ENCODE measurements around the gene ZIC2. TPM values are rescaled to one million over a fixed set of nuclear protein-coding genes. Genes with fewer than 3 reads are reported as not detected.

Gene ZIC2
- polyA plus RNA-seq, 1 donor from 2014 or later: 10.6 TPM

DNA sequence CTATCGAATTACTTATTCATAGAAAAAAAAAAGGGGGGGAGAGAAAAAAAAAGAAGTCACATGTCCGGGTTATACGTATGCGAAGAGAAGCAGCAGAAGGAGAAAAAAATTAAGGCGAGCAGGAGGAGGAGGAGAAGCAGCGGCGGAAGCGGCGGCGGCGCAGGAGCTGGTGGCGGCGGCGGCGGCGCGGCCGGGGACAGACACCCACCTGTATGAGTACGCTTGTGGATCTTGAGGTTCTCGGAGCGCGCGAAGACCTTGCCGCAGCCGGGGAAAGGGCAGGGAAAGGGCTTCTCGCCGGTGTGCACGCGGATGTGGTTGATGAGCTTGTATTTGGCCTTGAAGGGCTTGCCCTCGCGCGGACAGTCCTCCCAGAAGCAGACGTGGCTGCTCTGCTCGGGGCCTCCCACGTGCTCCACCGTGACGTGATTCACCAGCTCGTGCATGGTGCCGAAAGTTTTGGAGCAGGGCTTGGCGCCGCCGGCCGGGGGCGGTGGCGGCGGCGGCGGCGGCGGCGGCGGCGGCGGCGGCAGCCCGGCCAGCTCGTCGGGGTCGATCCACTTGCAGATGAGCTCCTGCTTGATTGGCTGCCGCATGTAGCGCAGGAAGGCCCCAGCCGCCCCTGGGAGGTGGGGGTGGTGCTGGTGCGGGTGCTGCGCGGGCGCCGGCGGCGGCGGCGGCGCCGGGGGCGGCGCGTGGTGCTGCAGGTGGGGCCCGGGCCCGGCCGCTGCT, 11.5 kb upstream of the ZIC2 start:
- Histone ChIP-seq H3K4me2 (ENCODE audit: low read length) (peak overlapping the region; percentile 28), H3K27ac (ENCODE audit: low read length) (peak overlapping the region; percentile 3), H3K79me2 (replicated peaks; ENCODE audit: insufficient read depth, low read length) (peaks cover 83% of the 10 kb centered on the region), H3K4me3 (ENCODE audit: low read length) (peak overlapping the region; percentile 66), H4K20me1 (ENCODE audit: insufficient read depth) (no peaks in the 10 kb centered on the region), H3K27me3 (ENCODE audit: insufficient read depth, low read depth, low read length) (peaks cover 83% of the 10 kb centered on the region), H3K9me2 (ENCODE audit: insufficient read depth, low read length) (no peaks in the 10 kb centered on the region), H3K9me3 (ENCODE audit: low read length) (no peaks in the 10 kb centered on the region), H3K9ac (ENCODE audit: low read length) (peak overlapping the region; percentile 66), H2AFZ (ENCODE audit: low read depth, low read length) (no peak overlapping the region), H3F3A (ENCODE audit: insufficient read depth, low read length, poor library complexity, severe bottlenecking) (peaks cover 5% of the 10 kb centered on the region), H3K36me3 (ENCODE audit: insufficient read depth, low read length) (no peaks in the 10 kb centered on the region)
- no peak for TF ChIP-seq SMC3 (conservative IDR thresholded peaks at IDR 0.05; ENCODE audit: poor library complexity)
- TF ChIP-seq RAD21 (conservative IDR thresholded peaks at IDR 0.05): peak; percentile 10
- peak; percentile 44 for TF ChIP-seq POLR2AphosphoS5 (IDR thresholded peaks at IDR 0.05)
- TF ChIP-seq TAF1 (IDR thresholded peaks at IDR 0.05; ENCODE audit: low read depth): peak; percentile 27
- peak; percentile 25 for TF ChIP-seq MXI1 (conservative IDR thresholded peaks at IDR 0.05; ENCODE audit: poor library complexity, severe bottlenecking)

DNA sequence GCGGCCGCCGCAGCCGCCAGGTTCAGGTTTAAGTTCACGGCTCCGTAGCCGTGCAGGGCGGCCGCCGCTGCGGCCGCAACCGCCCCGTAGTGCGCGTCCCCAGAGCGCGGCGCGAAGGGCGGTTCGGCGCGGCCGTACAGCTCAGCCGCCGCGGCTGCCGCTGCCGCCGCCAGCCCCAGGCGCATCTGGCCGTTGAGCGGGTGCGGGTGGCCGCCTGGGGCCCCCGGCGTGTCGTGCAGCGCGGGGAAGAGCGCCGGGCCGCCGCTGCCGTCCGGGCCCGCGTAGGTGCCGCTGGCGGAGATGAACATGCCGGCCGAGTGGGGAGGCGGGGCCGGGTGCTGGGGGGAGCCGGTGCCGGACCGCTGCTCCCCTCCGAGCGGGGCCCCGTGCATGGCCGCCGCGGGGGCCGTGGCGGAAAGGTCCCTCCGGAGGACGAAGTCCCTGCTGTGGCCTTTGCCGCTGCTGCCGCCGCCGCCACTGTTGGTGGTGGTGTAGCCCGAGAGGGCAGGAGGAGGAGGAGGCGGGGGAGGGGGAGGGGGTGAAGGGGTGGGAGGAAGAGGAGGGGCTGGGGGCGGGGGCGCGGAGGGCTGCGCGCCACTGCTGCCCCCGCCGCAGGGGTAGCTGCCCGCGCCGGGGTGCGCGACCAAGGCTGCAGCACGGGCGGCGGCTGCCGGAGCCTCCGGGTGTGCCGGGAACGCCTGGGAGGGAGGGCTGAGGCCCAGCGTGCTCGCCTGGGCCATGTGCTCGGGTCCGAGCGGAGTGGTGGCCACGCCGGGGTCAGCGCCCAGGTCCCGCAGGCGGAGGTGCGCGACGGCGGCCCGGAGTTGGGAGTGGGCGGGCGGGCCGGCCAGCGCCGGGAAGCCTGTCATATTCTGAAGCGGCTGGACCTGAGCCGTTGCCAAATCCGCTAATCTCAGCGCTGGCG, 10.7 kb upstream of the ZIC2 start:
- H3K9me2 ChIP-seq (ENCODE audit: insufficient read depth, low read length): no peaks in the 10 kb centered on the region
- no peak overlapping the region for H3K27ac ChIP-seq (ENCODE audit: low read length)
- H3K9ac ChIP-seq (ENCODE audit: low read length): peak overlapping the region; percentile 39
- H3K27me3 ChIP-seq (ENCODE audit: insufficient read depth, low read depth, low read length): peaks cover 89% of the 10 kb centered on the region
- peaks cover 82% of the 10 kb centered on the region for H3K79me2 ChIP-seq (replicated peaks; ENCODE audit: insufficient read depth, low read length)
- peaks cover 5% of the 10 kb centered on the region for H3F3A ChIP-seq (ENCODE audit: insufficient read depth, low read length, poor library complexity, severe bottlenecking)
- no peak for TF ChIP-seq EP300 (conservative IDR thresholded peaks at IDR 0.05; ENCODE audit: poor library complexity, severe bottlenecking)
- no peak for TF ChIP-seq RAD21 (conservative IDR thresholded peaks at IDR 0.05)
- no peak for TF ChIP-seq TAF1 (IDR thresholded peaks at IDR 0.05; ENCODE audit: low read depth)
- no peak for TF ChIP-seq EZH2 (IDR thresholded peaks at IDR 0.05; ENCODE audit: borderline replicate concordance, insufficient read depth, low read length, poor library complexity, severe bottlenecking)
- TF ChIP-seq POLR2AphosphoS5 (IDR thresholded peaks at IDR 0.05): no peak
- no peak for TF ChIP-seq MXI1 (conservative IDR thresholded peaks at IDR 0.05; ENCODE audit: poor library complexity, severe bottlenecking)
- TF ChIP-seq SMC3 (conservative IDR thresholded peaks at IDR 0.05; ENCODE audit: poor library complexity): no peak
- TF ChIP-seq, protein P1, sequence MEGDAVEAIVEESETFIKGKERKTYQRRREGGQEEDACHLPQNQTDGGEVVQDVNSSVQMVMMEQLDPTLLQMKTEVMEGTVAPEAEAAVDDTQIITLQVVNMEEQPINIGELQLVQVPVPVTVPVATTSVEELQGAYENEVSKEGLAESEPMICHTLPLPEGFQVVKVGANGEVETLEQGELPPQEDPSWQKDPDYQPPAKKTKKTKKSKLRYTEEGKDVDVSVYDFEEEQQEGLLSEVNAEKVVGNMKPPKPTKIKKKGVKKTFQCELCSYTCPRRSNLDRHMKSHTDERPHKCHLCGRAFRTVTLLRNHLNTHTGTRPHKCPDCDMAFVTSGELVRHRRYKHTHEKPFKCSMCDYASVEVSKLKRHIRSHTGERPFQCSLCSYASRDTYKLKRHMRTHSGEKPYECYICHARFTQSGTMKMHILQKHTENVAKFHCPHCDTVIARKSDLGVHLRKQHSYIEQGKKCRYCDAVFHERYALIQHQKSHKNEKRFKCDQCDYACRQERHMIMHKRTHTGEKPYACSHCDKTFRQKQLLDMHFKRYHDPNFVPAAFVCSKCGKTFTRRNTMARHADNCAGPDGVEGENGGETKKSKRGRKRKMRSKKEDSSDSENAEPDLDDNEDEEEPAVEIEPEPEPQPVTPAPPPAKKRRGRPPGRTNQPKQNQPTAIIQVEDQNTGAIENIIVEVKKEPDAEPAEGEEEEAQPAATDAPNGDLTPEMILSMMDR (IDR thresholded peaks at IDR 0.05; ENCODE audit: poor library complexity, severe bottlenecking): no peak
- TF ChIP-seq, protein P2, sequence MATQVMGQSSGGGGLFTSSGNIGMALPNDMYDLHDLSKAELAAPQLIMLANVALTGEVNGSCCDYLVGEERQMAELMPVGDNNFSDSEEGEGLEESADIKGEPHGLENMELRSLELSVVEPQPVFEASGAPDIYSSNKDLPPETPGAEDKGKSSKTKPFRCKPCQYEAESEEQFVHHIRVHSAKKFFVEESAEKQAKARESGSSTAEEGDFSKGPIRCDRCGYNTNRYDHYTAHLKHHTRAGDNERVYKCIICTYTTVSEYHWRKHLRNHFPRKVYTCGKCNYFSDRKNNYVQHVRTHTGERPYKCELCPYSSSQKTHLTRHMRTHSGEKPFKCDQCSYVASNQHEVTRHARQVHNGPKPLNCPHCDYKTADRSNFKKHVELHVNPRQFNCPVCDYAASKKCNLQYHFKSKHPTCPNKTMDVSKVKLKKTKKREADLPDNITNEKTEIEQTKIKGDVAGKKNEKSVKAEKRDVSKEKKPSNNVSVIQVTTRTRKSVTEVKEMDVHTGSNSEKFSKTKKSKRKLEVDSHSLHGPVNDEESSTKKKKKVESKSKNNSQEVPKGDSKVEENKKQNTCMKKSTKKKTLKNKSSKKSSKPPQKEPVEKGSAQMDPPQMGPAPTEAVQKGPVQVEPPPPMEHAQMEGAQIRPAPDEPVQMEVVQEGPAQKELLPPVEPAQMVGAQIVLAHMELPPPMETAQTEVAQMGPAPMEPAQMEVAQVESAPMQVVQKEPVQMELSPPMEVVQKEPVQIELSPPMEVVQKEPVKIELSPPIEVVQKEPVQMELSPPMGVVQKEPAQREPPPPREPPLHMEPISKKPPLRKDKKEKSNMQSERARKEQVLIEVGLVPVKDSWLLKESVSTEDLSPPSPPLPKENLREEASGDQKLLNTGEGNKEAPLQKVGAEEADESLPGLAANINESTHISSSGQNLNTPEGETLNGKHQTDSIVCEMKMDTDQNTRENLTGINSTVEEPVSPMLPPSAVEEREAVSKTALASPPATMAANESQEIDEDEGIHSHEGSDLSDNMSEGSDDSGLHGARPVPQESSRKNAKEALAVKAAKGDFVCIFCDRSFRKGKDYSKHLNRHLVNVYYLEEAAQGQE (IDR thresholded peaks at IDR 0.05; ENCODE audit: borderline replicate concordance): no peak
- H3K9me3 ChIP-seq (ENCODE audit: low read length): no peaks in the 10 kb centered on the region
- H4K20me1 ChIP-seq (ENCODE audit: insufficient read depth): no peaks in the 10 kb centered on the region
- H3K4me3 ChIP-seq (ENCODE audit: low read length): peak overlapping the region; percentile 48
- no peaks in the 10 kb centered on the region for H3K36me3 ChIP-seq (ENCODE audit: insufficient read depth, low read length)
- H3K4me2 ChIP-seq (ENCODE audit: low read length): no peak overlapping the region
- H2AFZ ChIP-seq (ENCODE audit: low read depth, low read length): no peak overlapping the region
